ENCODE results near the gene OR5T3. TPM values are rescaled to one million over a fixed set of nuclear protein-coding genes. Genes with fewer than 3 reads are reported as not detected.

OR5T3 gene
- total and polyA plus RNA-seq, 2 of the 8 experiments (the other 6 are each of a cell fraction or from before 2014, with no cell fraction given), result not detected

DNA sequence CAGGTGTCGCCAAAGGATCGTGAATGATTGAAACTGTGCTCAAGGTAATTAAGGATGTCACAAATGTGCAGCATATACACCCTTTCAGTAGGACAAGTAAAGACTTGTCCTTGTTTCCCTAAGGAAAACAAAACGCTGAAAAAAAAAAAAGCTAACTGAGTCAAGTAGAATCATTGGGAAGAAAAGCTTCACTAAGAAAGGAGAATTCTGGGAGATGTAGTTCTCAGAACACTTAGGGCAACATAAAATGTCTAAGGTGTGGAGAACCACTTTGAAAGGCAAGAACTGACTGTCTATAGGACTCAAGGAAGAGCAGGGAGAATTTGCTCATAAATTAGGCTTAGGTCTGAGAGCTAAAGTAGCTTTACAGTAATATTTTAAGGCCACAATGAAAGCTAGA, 19.0 kb downstream of the OR5T3 start:
- Histone ChIP-seq H3K79me2 (ENCODE audit: control insufficient read depth in 1 of 2, insufficient read depth in 2 of 2, low read length in 2 of 2) (no peaks in the 10 kb centered on the region), H4K5ac (ENCODE audit: insufficient read length, low read depth, low read length) (no peak overlapping the region), H3K4ac (replicated peaks; ENCODE audit: insufficient read length, low read depth, low read length) (no peak overlapping the region), H3K4me3 (ENCODE audit: extremely low read depth in 1 of 4, insufficient read depth in 2 of 4, low read depth in 3 of 4, low read length in 4 of 4) (no peak overlapping the region), H2AK5ac (ENCODE audit: low read depth, low read length) (no peak overlapping the region), H3K4me1 (replicated peaks in 1 of 4; ENCODE audit: control insufficient read depth in 3 of 4, insufficient read depth in 4 of 4, low read length in 3 of 4) (0 out of 7 replicates have a peak, but pooled peaks cover 0 to 2% (median 0%) of the 10 kb centered on the region in 4 experiments), H3K36me3 (ENCODE audit: control insufficient read depth in 2 of 4, insufficient read depth in 4 of 4, low read length in 3 of 4) (no peaks in the 10 kb centered on the region), H3K79me1 (ENCODE audit: low read depth, low read length) (no peaks in the 10 kb centered on the region), H4K91ac (replicated peaks; ENCODE audit: insufficient read length, low read length) (no peak overlapping the region), H3K23me2 (ENCODE audit: low read depth, low read length) (no peaks in the 10 kb centered on the region; the same call in 1 of the 2 replicates), H3K9me3 (ENCODE audit: insufficient read depth in 2 of 2, low read depth in 1 of 2, low read length in 1 of 2) (no peaks in the 10 kb centered on the region; a peak in 1 of 4 replicates), H3K9ac (replicated peaks in 1 of 4; ENCODE audit: extremely low read depth in 1 of 4, low read depth in 3 of 4, low read length in 3 of 4) (no peak overlapping the region), H2BK12ac (ENCODE audit: low read depth, low read length) (no peak overlapping the region), H3K27ac (ENCODE audit: low read depth, low read length) (no peak overlapping the region), H3K27me3 (replicated peaks in 1 of 4; ENCODE audit: control insufficient read depth in 3 of 4, extremely low read depth in 1 of 4, insufficient read depth in 3 of 4, low read length in 3 of 4) (no peaks in the 10 kb centered on the region; a peak in 1 of 7 replicates), H3K14ac (ENCODE audit: insufficient read length) (no peak overlapping the region), H2BK5ac (ENCODE audit: low read depth, low read length) (peak overlapping the region; percentile 60; the same call in 1 of the 2 replicates), H3K56ac (replicated peaks; ENCODE audit: insufficient read length, low read depth, low read length) (no peak overlapping the region), H2BK15ac (ENCODE audit: low read length) (no peak overlapping the region), H2AFZ (ENCODE audit: low read length) (0 out of 2 replicates have a peak overlapping the region, but pooled peaks have one; percentile 24), H3K18ac (ENCODE audit: extremely low read depth, low read length) (no peak overlapping the region), H4K8ac (ENCODE audit: extremely low read depth, insufficient read depth, low read length) (no peak overlapping the region), H3K23ac (ENCODE audit: insufficient read length) (no peak overlapping the region), H4K20me1 (replicated peaks in 1 of 2; ENCODE audit: control insufficient read depth in 1 of 2, insufficient read depth in 2 of 2, low read length in 2 of 2) (no peaks in the 10 kb centered on the region), H2BK120ac (replicated peaks; ENCODE audit: low read depth, low read length) (no peak overlapping the region), H2BK20ac (ENCODE audit: low read length) (no peak overlapping the region), H3K4me2 (ENCODE audit: insufficient read depth in 1 of 2, low read depth in 2 of 2, low read length in 2 of 2) (no peak overlapping the region)
- DNase-seq (ENCODE audit: low read depth in 1 of 2, low spot score in 2 of 2) (no peak), FAIRE-seq (no peak)
- WGBS, 2 experiments (ENCODE audit: extremely low coverage in 1 of 2, insufficient coverage in 1 of 2, insufficient read length in 1 of 2, insufficient replicate concordance in 2 of 2, low coverage in 1 of 2, low lambda C conversion rate in 2 of 2, missing lambda C conversion rate in 1 of 2), result 67% methylated on average over 3 of the region's 3 CpGs; no CpG with 5 or more reads in 1 of the 2 experiments
- ChIA-PET CTCF (ENCODE audit: partially characterized antibody) (no interaction called here), POLR2A (ENCODE audit: partially characterized antibody) (no interaction called here)
- no peak for TF ChIP-seq SUZ12 (IDR thresholded peaks at IDR 0.05; ENCODE audit: low read length)
- TF ChIP-seq, protein P1, sequence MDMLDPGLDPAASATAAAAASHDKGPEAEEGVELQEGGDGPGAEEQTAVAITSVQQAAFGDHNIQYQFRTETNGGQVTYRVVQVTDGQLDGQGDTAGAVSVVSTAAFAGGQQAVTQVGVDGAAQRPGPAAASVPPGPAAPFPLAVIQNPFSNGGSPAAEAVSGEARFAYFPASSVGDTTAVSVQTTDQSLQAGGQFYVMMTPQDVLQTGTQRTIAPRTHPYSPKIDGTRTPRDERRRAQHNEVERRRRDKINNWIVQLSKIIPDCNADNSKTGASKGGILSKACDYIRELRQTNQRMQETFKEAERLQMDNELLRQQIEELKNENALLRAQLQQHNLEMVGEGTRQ (IDR thresholded peaks at IDR 0.05; ENCODE audit: low read length), result no peak
- TF ChIP-seq TCF12 (IDR thresholded peaks at IDR 0.05; ENCODE audit: low read depth, low read length), result no peak
- TF ChIP-seq SIX5 (IDR thresholded peaks at IDR 0.05; ENCODE audit: low read depth, low read length), result peak; percentile 57

All from H1 (cell line).